OCI-LY1 (cell line): ENCODE results near the gene UROS.

Source experiments
- CTCF ChIP-seq: fragments of 200-600 bp; sonication (generic), shearing (Covaris generic); IDR thresholded peaks from 2 replicates; pipeline ENCODE4 v1.5.1; 2017; ENCODE audit warnings: mild to moderate bottlenecking, antibody characterized with exemption, low read length, moderate library complexity, mixed read lengths
- EZH2 ChIP-seq: fragments of 200-600 bp; sonication (generic), shearing (Covaris generic); IDR thresholded peaks from 2 replicates; pipeline ENCODE4 v1.8.0; 2017; ENCODE audit warnings: borderline replicate concordance, mixed run types, mild to moderate bottlenecking, antibody characterized with exemption, low read length, moderate library complexity, mixed read lengths

GRCh38 chr10:125816548-125816947 is 6.5 kb downstream of the UROS start:
- TF ChIP-seq CTCF (no peak), EZH2 (no peak)
